Medulla oblongata (tissue), 1 donor: ENCODE measurements around the gene GNPTG.

ENCODE experiments used
- DNase-seq: peaks from one replicate; pipeline ENCODE4 v3.0.0-alpha.2; 2015; ENCODE audit errors: extremely low spot score

The GNPTG gene

DNA sequence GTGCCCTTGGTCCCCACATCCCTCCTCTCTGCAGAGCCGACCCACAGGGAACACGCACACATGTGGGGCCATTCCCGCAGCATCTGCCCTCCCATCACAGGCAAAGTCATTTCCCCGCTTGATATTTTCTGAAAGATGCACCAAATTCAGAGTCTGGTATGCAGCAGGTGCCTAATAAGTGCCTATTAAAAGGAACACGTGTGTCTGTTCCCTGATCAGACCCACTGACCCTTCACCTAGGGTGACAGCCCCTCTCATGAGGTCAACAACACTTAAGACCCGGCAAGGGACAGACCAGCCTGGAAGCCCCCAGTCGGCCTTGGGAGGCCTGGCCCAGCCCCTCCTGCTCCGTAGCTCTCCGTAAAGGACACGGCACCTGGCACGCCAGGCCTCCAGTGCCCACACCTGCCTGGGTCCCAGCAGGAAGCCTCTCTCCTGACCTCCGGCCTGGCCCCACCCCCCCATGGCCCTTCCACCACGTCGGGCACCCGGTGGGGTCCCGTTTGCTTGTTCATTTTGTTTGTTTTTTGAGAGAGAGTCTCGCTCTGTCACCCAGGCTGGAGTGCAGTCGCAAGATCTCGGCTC lies 42.7 kb downstream of the GNPTG start:
- DNase-seq, result no peak

DNA sequence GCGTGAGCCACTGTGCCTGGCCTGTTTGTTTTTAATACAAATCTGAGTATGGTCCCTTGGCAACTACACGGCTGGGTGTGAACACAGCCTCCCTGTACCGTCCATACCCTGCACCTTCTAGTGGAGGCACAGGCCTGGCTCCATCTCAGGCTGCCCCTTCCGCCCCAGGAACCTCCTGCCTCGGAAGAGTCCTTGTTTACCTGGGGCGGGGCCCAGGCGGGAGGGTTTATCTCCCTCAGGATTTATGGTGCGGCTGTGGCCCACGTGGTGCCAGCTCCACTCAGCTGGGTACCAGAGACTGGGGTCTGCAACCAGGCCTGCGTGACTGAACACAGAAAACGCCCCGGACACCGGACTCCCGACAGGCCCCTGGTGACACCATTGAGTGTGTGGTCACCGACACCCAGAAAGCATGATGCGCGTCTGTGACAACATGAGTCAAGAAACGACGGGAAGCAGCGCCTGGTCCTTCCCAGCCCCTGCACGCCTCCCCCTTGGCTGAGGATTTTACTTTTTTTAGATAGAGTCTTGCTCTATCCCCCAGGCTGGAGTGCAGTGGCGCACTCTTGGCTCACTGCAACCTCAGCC lies 43.8 kb downstream of the GNPTG start:
- no peak for DNase-seq

DNA sequence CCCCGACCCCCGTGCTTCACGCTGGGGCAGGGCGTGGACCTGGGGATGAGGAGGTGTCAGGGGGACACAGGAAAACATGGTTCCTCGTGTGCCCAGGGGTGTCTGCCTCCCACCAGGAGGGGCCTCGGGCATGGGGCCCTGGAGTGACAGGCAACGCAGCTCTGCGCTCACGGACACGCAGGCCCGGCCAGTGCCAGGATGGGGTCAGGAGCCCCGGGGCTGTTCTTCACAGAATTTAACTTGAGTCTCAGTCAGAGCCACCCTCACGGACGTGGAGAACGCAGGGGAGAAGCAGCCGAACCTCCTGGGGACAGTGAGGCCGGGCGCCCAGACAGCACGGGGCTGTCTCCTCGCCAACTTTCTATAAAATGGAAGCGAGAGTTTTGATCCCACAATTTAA lies 46.0 kb downstream of the GNPTG start:
- no peak for DNase-seq

DNA sequence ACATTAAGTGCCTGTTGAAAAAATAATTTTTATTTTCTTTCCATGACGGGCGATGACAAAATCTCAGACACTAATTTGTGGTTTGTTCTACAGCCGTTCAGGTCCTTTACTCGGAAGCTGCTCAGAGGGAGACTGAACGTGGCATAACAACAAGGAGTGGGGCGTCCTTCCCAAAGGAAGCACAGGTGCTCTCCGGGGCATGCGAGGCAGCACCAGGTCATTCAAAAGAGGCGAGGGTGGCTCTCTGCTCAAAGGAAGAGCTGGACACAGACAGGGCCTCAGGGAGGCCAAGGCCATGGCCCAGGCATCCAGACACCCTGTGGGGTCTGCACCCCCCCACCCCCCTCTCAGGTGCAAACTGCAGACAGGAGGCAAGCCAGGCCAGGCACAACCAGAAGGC lies 46.6 kb downstream of the GNPTG start:
- no peak for DNase-seq

DNA sequence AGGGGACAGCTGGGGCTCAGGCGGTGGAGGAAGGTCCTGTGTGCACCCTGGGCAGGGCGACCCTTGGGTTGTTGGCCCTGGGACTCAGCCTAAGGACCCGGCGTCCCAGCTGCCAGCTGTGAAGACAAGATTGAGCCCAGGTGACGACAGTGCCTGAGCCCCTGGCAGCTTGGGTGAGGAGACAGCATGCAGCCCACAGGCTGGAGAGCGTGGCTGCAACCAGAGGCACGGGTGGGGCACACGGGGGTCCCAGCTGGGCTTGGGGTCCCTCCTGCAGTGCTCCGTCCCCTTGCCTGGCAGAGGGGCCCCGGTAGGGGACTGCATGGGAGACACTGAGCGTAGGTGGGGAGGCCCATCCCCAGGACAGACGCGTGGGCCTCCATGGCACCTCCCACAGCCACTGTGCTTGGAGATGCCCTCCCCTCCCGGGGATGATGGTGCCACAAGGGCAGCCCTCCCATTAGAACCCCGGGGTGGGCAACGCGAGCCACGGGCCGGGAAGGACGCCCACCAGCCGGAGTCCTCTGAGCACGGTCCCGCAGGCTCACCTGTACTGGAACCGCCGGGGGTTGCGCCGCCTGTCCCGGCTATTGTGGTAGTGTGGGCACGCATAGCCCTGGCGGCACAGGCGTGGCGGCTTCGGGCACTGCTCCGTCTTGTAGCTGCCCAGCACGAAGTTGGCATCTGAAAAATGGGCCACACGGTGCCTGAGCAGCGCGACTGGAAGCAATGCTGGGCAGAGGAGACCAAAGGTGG lies 47.3 kb downstream of the GNPTG start:
- no peak for DNase-seq

DNA sequence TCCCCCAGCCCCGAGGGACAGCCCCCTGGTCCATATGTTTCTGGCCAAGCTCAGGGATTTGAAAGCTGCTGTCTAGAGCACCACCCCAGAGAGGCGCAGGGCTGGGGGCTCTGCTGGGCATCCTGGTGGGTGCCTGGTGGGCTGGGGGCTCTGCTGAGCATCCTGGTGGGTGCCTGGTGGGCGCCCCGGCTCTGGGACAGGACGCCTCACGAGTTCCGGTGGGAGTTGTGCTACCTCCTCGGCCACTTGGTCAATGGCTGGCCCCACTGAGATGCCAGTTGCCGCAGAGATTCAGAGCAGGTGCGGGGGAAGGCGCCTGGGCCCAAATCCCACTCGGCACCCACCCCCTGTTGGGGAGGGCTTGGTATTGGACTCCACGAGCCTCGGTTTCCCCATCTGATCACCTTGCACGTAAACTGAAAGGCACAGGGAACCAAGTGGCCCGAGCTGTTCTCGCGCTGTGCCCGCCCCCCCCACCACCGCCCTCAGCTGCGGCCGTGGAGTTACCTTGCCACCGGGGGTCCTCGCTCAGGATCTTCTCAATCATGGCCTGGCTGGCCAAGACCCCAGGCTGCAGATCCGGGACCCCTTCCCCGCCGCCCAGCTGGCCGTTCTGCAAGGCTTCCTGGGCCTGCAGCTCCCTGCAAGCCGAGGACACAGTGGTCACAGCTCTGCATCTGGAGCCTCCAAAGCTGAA lies 49.5 kb downstream of the GNPTG start:
- no peak for DNase-seq

DNA sequence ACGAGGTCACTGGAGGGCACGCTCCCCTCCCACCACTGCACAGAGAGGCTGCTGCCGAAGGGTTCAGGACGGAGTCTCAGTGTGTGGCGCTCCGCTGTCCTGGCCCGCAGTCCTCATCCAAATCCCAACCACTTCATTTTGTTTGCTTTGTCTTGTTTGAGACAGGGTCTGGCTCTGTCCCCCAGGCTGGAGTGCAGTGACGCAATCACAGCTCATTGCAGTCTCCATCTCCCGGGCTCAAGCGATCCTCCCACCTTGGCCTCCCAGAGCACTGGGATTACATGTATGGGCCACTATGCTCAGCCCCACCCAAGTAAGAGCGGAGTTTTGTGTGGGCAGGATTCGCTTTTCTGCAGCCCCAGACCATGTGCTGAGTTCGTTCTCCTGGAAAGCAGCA lies 50.0 kb downstream of the GNPTG start:
- no peak for DNase-seq

DNA sequence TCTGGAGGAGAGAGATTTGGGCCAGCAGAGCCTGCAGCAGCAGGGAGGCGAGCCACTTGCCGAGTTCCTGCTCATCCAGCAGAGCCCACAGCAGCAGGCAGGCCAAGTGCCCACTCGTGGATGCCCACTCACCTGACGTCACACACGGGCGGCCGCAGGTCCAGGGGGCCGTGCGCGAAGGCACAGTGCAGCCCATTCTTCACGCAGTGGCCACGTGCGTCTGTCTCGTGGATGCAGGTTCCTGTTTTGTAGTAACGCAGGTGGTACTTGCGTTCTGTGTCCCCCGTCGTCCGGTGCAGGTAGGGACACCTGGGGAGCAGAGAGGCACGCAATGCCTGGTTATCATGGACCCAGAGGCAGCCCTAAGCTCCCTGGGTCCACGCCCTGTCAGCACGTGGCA lies 51.3 kb downstream of the GNPTG start:
- DNase-seq, result no peak

DNA sequence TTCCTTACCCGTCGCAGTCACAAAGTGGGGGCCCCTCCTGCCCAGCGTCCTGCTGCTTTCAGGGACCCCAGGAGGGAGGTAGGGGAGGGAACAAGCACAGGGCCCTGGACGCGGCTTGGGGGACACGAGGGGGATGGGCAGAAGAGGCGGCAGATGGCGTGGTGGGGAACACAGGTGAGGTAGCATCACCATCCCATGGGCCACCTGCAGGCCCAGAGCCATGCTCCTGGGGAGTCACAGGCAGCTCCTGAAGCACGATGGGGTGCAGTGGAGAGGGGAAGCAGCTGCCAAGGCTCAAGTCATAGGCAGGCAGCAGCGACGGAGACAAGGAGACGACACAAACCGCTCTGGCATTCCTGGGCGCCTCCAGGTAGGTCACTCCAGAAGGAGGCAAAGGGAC lies 52.0 kb downstream of the GNPTG start:
- DNase-seq, result no peak

DNA sequence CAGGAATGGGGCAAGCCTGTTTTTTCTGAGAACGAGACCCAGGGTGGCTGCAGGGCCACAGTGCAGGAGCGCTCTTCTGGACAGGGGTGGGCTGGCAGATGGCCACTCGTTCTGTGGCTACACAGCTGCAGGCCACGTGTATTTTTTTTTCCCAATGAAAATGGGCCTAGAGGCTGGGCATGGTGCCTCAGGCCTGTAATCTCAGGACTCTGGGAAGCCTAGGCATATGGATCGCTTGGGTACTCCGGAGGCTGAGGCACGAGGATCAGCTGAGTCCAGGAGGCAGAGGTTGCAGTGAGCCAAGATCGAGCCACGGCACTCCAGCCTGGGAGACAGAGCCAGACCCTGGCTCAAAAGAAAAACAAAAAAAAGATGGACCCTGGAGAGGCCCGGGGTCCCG lies 56.0 kb downstream of the GNPTG start:
- peak; percentile 12 for DNase-seq

DNA sequence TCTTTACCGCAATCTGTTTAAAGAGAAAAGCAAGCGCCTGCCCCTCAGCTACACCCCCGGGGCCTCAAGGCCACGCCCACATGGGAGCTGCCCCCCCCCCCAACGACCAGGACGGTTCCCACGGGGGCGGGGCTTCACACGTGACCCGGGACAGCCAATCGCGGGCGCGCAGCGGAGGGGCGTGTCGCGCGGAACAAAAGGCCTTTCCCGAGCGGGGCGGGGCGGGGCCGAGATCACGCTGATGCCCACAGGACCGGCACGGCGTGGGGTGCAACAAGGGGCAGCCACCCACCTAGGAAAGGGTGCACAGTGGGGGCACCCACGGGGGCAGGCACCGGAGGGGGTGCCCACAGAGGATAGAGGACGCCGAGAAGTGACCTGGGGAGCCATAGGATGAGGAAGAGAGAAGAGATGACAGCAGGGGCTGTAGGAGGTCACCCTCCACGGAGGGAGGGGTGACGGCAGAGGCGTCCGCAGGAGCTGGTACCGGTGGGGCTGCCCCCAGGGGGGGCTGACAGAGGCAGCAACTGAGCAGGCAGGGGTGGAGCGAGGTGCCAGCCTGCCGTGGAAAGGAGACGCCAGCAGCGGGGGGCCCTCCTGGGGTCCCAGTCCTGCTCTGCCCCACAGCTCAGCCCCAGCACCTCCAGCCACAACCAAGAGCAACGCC lies 56.6 kb downstream of the GNPTG start:
- peak; percentile 93 for DNase-seq

DNA sequence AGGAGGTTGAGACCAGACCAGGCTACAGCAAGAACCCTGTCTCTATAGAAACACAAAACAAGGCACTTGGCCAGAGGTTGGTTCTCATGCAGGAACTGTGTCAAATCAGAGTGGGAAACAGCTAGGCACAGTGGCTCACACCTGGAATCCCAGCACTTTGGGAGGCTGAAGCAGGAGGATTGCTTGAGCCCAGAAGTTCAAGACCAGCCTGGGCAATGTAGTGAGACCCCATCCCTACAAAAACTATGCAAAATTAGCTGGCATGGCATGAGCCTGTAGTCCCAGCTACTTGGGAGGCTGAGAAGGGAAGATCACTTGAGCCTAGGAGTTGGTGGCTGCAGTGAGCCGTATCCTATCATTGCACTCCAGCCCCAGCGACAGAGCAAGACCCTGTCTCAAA lies 61.1 kb downstream of the GNPTG start:
- DNase-seq, result no peak
